Activated CD8-positive, alpha-beta memory T cell treated with anti-CD3 and anti-CD28 coated beads for 24 hours (primary cell): ENCODE results near the gene FN1.

Source experiments
- DNase-seq: peaks from one replicate; pipeline ENCODE4 v3.0.0-alpha.2; 2020

The FN1 gene

DNA sequence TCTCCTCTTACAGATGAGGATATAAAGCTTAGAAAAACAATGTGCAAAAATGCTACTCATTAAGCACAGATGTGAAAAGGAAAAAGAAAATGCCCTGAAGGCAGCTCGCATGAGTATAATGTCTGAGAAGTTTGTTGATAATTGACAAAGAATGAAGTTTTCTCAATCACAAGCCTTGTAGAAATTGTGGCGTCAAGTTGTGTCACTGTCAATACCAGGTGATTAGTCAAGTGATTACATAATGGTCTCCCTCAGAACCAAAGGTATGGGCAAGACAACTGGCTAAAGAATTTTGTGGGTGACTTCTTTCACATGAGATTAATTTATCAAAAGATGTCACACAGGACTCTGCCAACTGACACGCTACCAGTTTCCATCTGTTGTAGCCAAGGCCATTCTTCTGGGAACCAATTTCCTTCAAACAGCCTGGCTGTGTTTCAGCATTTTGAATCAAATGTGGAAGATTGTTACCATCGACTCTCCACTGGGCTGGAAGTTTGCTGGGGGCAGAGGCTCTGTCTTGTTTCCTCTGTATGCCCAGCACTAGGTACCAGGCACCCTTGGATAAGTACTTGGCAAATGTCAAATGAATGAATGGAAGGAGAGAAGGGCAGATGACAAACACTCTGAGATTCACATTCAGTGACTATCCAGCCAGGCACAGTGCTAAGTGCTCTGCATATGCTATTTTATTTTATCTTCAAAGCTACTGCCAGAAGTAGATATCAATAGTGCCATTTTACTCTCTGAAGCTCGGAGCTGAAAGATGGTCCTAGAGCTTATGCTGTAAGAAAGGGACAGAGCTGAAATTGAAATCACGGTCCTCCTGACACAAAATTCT lies 5.9 kb upstream of the FN1 start:
- no peak for DNase-seq

DNA sequence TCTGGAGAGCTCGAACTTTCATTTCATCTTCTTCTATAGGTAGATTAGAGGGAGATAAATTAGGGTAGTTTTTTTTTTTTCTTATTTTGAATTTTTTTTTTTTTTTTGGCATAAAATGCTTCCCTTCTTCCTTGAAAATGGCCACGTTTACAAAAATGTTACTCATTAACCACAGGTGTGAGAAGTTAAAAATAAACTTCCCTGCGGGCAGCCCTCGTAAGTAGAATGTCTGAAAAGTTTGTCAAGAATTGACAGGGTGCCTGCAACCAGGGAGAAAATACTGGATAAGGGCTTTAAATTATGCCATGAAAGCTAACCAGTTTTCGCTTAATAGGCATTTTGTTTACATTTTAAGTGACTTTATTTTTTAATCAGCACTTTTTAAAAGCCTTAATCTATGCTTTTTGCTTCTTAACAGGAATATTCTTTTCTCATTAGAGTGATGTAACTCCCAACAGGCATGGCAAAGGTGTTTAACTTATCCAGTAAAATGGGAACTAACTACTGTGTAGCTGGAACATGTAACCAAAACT lies 4.2 kb upstream of the FN1 start:
- no peak for DNase-seq

DNA sequence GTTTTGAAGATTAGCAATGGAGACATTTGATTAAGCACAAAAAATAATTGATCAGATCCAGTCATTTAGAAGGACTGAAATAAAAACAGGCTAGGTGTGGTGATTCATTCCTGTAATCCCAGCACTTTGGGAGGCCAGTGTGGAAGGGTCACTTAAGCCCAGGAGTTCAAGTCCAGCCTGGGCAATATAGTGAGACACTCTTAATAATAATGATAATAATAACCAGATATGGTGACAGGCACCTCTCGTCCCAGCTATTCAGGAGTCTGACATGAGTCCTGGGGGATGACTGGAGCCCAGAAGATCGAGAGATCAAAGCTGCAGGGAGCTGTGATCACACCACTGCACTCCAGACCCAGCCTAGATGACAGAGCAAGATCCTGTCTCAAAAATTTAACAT lies 3.5 kb upstream of the FN1 start:
- DNase-seq, result no peak

DNA sequence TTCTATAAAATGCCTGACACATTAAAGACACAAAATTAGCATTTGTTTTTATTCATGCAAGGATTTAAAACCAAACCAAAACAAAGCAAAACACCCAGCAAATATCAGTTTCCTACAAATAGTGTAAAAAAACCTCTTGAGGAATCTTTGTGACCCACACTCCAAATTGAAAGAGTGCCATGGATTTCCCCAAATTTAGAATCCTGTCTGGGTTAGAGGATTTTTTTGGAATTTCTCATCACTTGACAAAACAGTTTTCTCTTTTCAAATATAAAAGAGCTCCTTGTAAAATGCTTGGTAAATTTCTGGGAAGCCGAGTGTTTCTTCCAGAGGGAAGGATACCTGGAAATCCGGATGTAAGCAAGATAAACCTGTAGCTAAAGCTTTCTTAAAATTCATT lies 1.7 kb upstream of the FN1 start:
- DNase-seq, result no peak

DNA sequence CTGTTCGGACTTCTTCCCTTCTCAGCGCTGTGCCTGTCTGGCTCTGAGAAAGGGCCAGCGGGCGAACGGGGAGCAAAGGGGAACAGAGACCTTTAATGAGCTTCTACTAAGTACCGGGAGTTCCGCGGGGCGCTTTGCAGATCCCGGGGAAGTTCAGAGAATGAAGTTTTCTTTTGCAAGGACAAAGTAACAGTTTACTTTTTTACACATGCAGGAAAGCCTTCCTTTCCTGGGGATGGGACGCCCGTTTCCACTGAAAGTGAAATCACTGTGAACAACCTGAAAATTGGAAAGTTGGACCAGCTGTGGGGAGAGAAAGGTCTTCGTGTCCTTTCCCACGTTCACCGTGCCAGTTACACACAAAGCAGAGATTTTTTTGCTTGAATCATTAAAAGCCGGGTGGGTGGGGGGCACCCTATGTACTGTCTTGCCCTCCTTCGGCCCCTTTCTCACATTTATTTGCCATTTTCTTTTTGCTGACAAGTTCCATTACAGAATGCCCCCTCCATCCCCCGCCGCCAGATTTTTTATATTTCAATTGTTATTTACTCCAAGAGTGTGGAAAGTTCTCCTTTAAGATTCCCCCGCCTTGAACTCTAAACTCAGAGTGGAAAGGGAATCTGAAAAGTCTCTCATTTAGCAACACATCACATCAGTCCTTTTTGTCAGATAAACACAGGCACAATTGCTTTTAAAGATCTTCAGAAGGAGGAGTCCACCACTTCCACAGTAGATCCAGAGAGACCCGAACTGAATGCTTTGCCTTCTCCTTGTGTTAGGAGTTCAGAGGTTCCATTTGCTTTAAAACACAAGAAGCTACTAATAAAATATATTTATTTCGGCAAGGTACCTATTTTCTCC lies 1.1 kb upstream of the FN1 start:
- DNase-seq, result peak; percentile 60

DNA sequence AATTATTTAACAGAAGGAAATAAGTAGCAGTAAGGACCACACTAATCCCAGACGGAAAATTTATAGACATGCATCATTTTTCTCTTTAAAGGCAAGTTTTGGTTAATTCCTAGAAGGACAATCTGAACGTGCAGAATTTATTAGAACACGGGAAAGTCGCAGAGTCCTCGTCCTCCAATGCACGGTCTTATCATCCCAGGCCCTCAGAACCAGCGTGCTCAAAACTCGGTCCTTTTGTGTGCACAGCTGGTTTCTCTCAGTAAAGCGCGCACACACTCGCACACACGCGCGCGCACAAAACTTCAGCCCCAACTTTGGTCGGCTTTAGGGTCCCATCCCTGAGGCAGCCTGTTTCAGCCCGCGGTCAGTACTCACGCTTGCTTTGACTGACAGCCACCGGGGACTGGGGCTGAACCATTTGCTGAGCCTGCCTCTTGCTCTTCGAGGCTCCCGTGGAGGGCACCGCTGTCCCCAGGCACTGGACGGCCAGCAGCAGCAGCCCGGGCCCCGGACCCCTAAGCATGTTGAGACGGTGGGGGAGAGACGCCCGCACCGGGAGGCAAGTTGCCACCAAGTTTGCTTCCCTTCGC lies 493 bp downstream of the FN1 start:
- DNase-seq, result peak; percentile 57

DNA sequence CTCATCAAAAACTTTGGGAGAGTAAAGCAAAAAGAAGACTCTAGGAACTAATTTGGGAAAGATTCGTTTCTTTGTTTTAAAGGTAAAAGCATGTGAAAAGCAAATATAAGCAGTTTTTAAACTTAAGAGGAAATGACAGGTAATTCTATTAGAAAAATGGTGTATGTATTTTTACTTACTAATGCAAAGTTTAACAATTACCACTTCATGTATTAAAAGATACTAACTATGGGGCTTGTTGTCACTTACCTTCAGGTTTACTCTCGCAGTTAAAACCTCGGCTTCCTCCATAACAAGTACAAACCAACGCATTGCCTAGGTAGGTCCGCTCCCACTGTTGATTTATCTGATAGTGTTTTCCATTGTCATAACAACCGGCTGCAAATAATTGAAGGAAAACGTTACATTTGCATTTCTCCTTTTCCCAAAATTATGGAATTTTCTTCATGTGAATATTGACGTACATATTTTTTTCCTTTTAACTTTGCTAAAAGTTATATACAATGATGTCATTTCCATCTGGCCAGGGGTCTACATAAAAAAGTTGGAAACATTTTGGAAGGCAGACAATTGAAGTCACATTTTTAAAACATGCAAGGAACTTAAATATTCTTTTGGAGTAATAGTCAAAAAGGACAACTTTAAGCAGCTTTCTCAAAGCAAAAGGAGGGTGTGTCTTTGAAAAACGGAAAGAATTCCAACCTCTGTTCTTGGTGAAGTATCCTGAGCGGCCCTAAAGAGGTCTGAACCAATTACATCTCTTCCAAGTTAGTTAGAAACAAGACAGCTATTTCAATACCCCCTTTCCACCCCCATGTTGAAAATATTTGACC lies 1.2 kb downstream of the FN1 start:
- no peak for DNase-seq

DNA sequence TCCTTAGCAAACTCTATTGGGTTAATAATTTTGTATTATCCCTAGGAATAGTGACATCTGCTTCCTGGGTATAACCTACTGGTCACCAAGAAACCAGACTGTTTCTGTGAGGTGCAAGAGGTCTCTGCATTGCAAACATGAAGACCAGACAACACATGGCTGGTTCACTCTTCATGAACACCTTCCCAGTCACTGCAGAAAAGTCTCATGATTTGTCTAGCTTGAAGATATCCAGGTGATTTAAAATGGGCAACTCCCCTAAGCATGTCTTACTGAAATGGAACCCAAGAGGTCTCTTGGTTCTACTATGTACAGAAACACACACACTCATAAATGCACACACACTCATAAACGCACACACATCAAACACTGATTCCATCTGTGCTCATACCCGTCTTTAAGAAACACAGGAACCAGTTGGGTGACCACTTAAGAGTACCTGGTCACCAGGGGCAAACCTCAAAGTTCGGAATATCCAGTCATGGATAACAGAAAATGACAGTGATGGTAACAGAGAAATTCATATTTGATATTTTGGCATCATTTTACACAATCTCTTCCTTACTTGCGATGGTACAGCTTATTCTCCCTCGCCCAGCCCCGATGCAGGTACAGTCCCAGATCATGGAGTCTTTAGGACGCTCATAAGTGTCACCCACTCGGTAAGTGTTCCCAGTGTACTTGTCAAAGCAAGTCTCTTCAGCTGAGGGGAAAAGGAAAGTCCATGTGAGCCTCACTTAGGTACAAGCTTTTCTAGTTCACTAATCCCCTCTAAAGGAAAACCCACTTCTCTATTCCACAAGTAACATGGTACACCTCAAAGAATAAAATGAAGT lies 2.9 kb downstream of the FN1 start:
- DNase-seq, result no peak

DNA sequence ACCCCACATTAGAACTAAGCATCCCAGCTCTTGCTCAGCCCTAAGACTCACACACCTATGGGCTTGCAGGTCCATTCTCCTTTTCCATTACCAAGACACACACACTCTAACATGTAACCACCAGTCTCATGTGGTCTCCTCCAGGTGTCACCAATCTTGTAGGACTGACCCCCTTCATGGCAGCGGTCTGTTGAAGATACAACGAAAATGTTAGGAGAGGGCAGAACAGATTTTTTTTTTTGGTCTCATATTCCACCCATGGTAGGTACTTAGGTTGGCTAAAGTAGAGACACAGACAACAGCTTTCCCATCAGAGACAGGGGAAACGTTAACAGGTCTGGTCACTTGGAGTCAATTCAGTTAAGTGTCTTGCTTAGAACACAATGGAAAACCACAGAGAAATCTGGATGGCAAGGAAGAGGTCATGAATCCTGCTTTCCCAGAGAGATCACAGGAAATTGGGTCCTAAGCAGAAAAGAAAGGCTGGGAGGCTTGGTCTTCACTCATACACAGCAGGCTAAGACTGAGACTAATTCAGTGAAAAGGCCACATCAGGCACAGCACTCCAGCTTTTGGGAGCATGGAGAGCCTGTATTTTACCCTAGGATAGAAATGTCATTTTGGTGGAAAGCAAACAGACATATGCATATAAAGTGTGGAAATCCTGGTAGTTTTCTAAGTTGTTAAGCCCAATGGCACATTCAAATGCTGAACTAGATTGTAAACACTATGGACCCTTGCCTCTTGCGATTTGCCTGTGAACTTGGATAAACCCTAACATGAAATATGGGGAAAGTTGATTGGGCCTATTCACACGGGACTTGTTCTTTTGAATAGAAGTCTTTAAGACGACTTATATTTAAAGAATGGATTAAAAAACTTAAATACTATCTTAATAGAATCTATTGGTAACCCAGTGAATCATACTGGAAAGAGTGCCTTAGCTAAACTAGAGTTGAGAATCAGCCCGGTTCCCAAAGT lies 3.8 kb downstream of the FN1 start:
- no peak for DNase-seq

DNA sequence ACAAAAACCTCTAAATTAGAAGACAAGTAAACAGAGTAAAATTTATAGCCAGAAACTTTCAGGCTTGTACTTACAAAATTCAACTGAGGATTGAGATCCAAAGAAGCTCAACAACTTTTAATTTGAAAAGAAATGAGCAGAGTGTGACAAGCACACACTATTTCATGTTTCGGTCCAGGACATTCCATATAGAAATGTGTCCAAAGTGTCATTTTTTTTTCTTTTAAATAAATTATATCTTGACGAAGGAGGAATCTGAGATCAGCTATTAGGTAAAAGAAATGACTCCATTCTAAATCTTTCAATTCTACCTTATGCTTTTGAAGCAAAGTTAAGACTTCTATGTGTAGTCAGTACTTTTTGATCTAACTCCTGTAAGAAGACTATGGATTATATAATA lies 4.6 kb downstream of the FN1 start:
- no peak for DNase-seq

DNA sequence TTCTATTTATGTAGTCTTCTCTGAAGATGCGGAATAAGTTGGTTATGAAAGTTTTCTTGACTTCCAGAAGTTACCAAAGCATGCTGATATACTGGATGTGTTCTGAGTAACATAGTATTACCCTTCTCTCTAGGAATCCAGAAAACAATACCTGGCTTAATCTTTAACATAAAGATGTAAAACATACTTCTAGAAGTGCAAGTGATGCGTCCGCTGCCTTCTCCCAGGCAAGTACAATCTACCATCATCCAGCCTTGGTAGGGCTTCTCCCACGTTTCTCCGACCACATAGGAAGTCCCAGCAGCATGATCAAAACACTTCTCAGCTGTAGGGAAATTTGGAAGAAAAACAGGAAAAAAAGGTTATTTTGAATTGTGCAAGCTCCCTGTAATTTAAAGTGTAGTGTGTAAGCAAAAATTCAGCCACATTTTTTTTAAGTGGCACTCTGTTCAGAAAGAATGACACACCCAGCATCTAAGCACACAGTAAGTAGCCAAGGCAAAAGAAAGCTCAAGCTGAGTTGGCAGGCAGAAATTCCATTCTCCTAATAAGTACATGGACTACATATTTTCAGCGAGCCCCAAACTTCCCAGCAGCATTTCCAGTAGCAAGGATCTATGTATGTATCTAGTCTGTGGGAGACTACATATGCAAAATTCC lies 5.2 kb downstream of the FN1 start:
- DNase-seq, result no peak

DNA sequence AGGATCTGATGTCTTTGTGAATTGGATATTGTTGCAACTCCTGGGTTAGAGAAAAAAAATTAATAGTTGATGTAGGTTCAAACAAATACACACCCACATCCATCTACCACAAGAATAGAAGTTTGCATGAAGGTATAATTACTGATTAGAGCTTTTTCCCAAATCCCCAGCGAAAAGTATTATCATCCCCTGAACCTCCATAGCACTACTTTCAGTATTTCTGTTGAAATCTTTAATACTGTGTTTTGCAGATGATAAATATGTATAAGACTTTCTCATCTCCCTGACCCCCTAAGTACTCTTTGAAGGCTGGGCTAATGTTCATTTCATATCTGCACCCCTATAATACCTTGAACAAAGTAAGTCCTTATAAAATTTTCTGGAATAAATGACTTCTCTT lies 6.4 kb downstream of the FN1 start:
- DNase-seq, result no peak

DNA sequence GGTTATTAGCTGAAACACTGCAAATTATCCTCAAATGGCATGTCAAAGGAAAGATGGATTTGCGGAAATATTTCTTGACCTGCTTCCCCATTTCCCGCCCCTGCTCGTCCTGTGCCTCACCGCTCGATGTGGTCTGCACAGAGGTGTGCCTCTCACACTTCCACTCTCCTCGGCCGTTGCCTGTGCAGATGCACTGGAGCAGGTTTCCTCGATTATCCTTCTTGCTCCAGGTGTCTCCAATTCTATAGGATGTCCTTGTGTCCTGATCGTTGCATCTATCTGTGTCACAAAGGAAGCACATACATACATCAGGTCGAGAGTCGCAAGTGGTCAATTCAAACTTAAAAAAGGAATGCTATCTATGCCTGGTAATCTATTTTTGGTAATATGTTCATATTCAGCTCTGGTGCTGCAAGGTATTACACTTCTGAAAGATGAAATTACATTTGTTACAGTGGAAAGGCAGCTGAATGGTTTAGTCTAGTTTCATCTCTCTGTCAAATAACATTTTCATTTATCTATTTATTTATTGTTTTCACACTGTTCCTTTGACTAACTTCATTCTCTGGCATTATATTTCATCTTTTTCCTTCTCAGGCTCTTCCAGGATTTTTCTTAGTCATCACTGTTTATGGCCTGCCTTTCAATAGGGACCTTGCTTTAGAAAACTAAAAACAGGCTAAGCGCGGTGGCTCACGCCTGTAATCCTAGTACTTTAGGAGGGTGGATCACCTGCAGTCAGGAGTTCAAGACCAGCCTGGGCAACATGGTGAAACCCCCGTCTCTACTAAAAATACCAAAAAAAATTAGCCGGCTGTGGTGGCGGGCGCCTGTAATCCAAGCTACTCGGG lies 7.6 kb downstream of the FN1 start:
- no peak for DNase-seq

DNA sequence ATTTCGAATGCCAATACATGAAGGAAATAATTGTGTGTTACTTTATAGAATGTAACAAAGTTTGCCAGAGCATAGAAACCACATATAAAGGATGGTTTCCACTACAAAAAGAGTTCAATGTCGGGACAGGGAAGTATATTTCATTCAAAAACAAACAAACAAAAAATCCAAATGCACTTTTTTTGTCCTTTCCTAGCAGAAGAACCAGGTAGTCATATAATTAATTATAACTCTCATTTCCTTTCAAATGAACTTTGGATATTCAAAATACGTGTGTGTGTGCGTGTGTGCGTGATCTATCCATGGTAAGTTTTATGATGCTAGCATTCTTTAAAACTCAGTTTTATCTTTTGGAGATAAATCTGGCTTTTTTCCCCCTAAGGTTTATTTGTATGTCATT lies 8.3 kb downstream of the FN1 start:
- no peak for DNase-seq

DNA sequence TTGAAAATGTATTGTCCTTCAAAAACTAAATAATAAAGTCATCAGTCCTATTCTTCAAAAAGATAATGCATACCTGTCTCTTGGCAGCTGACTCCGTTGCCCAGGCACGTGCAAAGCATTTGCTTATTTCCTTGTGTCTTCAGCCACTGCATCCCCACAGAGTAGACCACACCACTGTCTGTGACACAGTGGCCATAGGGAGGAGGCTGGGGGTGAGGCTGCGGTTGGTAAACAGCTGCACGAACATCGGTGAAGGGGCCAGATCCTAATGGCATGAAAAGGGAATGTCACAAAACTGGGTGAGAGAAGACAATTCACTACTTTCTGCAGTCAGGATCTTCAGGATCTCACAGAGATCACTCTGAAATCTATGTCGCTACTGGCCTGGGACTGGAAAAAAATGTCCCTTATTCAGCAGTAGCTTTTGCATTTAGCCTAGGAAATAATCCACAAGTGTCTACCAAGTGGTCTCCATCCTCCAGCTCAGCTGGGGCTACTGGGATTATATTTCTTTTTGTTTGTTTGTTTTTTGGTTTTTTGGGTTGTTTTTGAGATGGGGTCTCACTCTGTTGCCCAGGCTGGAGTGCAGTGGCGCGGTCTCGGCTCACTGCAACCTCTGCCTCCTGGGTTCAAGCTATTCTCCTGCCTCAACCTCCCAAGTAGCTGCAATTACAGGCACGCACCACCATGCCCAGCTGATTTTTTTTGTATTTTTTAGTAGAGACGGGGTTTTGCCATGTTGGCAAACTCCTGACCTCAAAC lies 10.7 kb downstream of the FN1 start:
- DNase-seq, result no peak

DNA sequence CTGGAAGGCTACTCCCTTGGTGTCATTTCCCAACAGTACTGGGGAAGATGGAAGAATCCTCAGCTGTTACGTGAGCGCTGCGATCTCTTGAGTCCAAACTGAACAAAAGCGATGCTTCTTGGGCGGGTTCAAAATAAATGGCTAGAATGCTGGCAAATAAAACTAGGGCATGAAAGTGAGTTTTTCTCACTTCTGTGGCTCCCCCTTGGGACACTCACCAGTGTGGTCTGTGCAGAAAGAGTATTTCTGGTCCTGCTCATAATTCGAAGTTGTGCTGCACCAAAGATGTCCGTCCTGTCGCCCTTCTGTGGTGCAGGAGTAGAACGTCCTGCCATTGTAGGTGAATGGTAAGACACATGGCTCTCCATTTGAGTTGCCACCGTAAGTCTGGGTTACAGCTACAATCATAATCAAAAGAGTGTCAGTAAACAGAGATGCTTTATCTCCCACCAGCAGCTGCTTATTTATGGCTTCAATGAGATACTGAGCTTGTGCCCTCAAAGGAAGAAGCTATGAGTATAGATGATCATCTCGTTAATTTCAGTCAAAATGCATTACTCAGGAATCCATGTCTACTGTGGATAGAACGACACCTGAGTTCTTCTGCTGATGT lies 11.8 kb downstream of the FN1 start:
- DNase-seq, result no peak

DNA sequence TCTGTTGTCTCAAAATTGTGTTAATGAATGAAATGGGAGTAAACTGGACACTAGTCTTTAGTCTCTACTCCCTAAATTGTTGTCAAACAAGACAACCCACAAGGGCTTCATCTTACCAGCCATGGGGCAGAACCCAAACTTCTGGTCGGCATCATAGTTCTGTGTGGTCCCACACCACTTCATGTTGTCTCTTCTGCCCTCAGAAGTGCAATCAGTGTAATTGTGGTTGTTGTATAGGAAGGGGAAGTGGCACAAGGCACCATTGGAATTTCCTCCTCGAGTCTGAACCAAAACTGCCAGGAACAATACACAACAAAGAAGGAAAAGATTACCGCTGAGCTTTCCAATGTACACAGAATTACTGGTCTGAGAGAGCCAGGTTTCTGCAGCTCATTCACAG lies 12.6 kb downstream of the FN1 start:
- DNase-seq, result no peak

DNA sequence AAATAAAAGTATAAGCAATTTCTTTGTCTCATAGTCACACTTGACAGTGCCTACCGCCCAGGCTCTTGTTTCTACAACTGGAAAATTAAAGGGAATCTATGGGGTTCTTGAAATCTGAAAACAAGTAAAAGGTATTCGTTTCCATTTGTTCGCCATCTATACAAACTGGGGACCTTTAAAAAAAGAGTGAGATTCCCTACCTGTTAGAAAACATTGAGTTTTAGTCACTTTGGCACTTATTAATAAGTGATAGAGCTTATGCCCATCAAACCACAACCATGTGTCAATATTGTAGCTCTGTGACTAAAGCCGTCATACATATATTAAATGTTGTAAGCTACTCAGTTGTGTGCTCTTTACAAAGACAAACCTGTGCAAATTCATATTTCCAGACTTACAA lies 13.2 kb downstream of the FN1 start:
- DNase-seq, result no peak
